Measurements from ENCODE around the gene TBCD. TPM values are rescaled to one million over a fixed set of nuclear protein-coding genes. Genes with fewer than 3 reads are reported as not detected.
A peak's percentile ranks its signal among the peaks of the same experiment; 100 is the strongest.

The TBCD gene
- total RNA-seq, 1 donor from 2014 or later = 84.8 TPM

- ATAC-seq (peak; percentile 25 to 35), DNase-seq (peak; percentile 54)
- H3K4me1 ChIP-seq = no peaks in the 10 kb centered on the region
- intact Hi-C loops (cut with DNase I) = no loop called here
- peak overlapping the region; percentile 20 for H3K27ac ChIP-seq
- no peaks in the 10 kb centered on the region for H3K9me3 ChIP-seq
- TF ChIP-seq CTCF (IDR thresholded peaks at IDR 0.05) = no peak
- no peak overlapping the region for H3K4me3 ChIP-seq
- no peaks in the 10 kb centered on the region for H3K27me3 ChIP-seq (ENCODE audit: low read depth)
- peaks cover 40% of the 10 kb centered on the region for H3K36me3 ChIP-seq
These were observed 78.4 kb downstream of the TBCD start for GRCh38 chr17:82830249-82830661.

- intact Hi-C loops (cut with DNase I) = no loop called here
- TF ChIP-seq CTCF (IDR thresholded peaks at IDR 0.05) = no peak
- no peaks in the 10 kb centered on the region for H3K4me1 ChIP-seq
- DNase-seq (peak; percentile 39), ATAC-seq (no peak)
- H3K4me3 ChIP-seq = no peak overlapping the region
- no peaks in the 10 kb centered on the region for H3K9me3 ChIP-seq
- H3K36me3 ChIP-seq = peaks cover 40% of the 10 kb centered on the region
- no peaks in the 10 kb centered on the region for H3K27me3 ChIP-seq (ENCODE audit: low read depth)
- no peak overlapping the region for H3K27ac ChIP-seq
These were observed 79.4 kb downstream of the TBCD start for GRCh38 chr17:82831041-82831817.

GRCh38 chr17:82831818-82832200 is 79.9 kb downstream of the TBCD start:
- peaks cover 5% of the 10 kb centered on the region for H3K4me1 ChIP-seq
- H3K4me3 ChIP-seq = no peak overlapping the region
- intact Hi-C loops (cut with DNase I) = no loop called here
- no peak for ATAC-seq
- TF ChIP-seq CTCF (IDR thresholded peaks at IDR 0.05) = no peak
- no peaks in the 10 kb centered on the region for H3K9me3 ChIP-seq
- H3K27ac ChIP-seq = no peak overlapping the region
- peak; percentile 45 for DNase-seq
- peaks cover 40% of the 10 kb centered on the region for H3K36me3 ChIP-seq
- H3K27me3 ChIP-seq (ENCODE audit: low read depth) = no peaks in the 10 kb centered on the region

- intact Hi-C loops (cut with DNase I) = no loop called here
- Histone ChIP-seq H3K36me3 (peaks cover 40% of the 10 kb centered on the region), H3K27me3 (ENCODE audit: low read depth) (no peaks in the 10 kb centered on the region), H3K4me1 (peaks cover 11% of the 10 kb centered on the region), H3K27ac (no peak overlapping the region), H3K4me3 (no peak overlapping the region), H3K9me3 (no peaks in the 10 kb centered on the region)
- ATAC-seq (no peak), DNase-seq (no peak)
- no peak for TF ChIP-seq CTCF (IDR thresholded peaks at IDR 0.05)
These were observed 80.5 kb downstream of the TBCD start for GRCh38 chr17:82832411-82832810.

GRCh38 chr17:82832881-82833475 is 81.1 kb downstream of the TBCD start:
- Histone ChIP-seq H3K36me3 (peaks cover 40% of the 10 kb centered on the region), H3K27ac (no peak overlapping the region), H3K9me3 (no peaks in the 10 kb centered on the region), H3K4me3 (no peak overlapping the region), H3K27me3 (ENCODE audit: low read depth) (no peaks in the 10 kb centered on the region), H3K4me1 (peaks cover 17% of the 10 kb centered on the region)
- no peak for DNase-seq
- intact Hi-C loops (cut with DNase I) = no loop called here
- ATAC-seq = no peak
- no peak for TF ChIP-seq CTCF (IDR thresholded peaks at IDR 0.05)

Measured in lower lobe of right lung (tissue), 2 donors.